Measurements from ENCODE around the gene KIF11. TPM values are rescaled to one million over a fixed set of nuclear protein-coding genes. Genes with fewer than 3 reads are reported as not detected.

The KIF11 gene
- total RNA-seq, 1 donor from 2014 or later: 0.89 TPM

GRCh38 chr10:92657024-92657423, 64.1 kb downstream of the KIF11 start:
- ATAC-seq (no peak), DNase-seq (ENCODE audit: low spot score) (no peak)
- intact Hi-C loops (cut with DNase I): no loop called here

GRCh38 chr10:92662848-92663247, 69.9 kb downstream of the KIF11 start:
- DNase-seq (ENCODE audit: low spot score): no peak
- no peak for ATAC-seq
- intact Hi-C loops (cut with DNase I): no loop called here

GRCh38 chr10:92664322-92664721, 71.4 kb downstream of the KIF11 start:
- DNase-seq (ENCODE audit: low spot score): no peak
- ATAC-seq: no peak

GRCh38 chr10:92667078-92667477, 74.1 kb downstream of the KIF11 start:
- ATAC-seq (no peak), DNase-seq (ENCODE audit: low spot score) (no peak)
- intact Hi-C loops (cut with DNase I): no loop called here

More at GRCh38 chr10:92664322-92664721, 71.4 kb downstream of the KIF11 start:
- intact Hi-C loops (cut with DNase I): no loop called here

DNA sequence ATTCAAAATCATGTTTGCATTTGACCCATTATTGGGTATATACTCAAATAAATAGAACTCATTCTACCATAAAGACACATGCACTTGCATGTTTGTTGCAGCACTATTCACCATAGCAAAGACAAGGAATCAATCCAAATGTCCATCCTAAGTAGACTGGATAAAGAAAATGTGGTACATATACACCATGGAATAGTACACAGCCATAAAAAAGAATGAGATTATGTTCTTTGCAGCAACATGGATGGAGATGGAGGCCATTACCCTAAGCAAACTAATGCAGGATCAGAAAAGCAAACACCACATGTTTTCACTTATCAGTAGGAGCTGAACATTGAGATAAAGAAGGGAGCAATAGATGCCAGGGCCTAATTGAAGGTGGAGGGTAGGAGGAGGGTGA, 84.8 kb downstream of the KIF11 start:
- intact Hi-C loops (cut with DNase I): no loop called here
- ATAC-seq (no peak), DNase-seq (ENCODE audit: low spot score) (no peak)

- DNase-seq (ENCODE audit: low spot score) (no peak), ATAC-seq (no peak)
- intact Hi-C loops (cut with DNase I): no loop called here
These were observed 85.3 kb downstream of the KIF11 start for GRCh38 chr10:92678206-92678605.

DNA sequence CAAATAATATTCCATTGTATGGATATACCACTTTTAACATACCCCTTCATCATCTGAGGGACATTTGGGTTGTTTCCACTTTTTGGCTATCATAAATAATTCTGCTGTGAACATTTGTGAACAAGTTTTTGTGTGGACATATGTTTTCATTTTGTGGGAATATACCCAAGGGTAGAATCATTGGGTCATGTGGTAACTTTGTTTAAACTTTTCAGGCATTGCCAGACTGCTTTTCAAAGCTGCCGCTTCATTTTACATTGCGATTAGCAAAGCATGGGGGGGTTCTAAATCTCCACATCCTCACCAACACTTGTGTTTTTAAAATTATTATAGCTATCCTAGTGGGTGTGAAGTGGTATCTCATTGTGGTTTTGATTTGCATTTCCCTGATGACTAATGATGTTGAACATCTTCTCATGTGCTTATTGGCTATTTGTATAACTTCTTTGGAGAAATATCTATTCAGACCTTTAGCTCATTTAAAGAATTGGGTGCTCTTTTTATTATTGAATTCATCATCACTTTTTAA, 88.4 kb downstream of the KIF11 start:
- intact Hi-C loops (cut with DNase I): no loop called here
- ATAC-seq: no peak
- no peak for DNase-seq (ENCODE audit: low spot score)

DNA sequence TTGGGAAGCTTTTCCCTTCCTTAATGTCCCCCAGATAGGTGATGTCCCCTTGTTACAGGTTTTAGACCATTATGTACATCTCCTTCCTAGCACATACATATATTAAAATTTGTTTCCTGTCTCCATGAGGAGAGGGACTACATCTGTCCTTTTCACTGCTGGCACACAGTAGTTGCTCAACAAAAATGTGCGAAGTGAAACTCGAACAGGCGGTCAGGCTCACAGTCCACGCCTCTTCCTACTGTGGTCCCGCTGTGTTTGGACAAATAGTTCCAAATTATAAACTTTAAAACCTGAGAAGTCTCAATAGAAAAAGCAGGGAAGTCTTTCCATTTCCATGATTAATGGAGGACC, 95.6 kb downstream of the KIF11 start:
- ATAC-seq (no peak), DNase-seq (ENCODE audit: low spot score) (no peak)
- intact Hi-C loops (cut with DNase I): no loop called here

GRCh38 chr10:92688927-92689662, 96.2 kb downstream of the KIF11 start:
- DNase-seq (ENCODE audit: low spot score): no peak
- ATAC-seq: peak; percentile 30
- intact Hi-C loops (cut with DNase I): no loop called here

DNA sequence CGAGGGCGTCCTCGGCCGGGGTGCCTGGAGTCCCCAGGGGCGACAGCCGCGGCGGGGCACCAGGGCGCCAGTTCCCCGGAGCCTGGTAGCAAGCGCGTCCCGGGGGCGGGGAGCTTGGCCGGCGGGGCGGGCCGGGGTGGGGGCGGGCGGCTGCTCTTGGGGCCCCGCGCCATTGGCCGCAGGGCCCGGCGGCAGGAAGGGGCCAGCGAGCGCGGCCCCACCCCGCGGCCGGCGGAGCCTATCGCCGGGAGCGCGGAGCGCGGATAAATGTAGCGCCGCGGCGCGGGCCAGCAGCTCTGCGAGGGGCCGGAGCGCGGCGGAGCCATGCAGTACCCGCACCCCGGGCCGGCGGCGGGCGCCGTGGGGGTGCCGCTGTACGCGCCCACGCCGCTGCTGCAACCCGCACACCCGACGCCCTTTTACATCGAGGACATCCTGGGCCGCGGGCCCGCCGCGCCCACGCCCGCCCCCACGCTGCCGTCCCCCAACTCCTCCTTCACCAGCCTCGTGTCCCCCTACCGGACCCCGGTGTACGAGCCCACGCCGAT, 96.8 kb downstream of the KIF11 start, which contains the start of gene HHEX:
HHEX (plus strand) TSS at position 293 of the 548 bp plus-strand sequence; CDS start at position 325, 32 bp downstream.
- ATAC-seq (peak; percentile 64), DNase-seq (ENCODE audit: low spot score) (peak; percentile 64)
- intact Hi-C loops (cut with DNase I): no loop called here

DNA sequence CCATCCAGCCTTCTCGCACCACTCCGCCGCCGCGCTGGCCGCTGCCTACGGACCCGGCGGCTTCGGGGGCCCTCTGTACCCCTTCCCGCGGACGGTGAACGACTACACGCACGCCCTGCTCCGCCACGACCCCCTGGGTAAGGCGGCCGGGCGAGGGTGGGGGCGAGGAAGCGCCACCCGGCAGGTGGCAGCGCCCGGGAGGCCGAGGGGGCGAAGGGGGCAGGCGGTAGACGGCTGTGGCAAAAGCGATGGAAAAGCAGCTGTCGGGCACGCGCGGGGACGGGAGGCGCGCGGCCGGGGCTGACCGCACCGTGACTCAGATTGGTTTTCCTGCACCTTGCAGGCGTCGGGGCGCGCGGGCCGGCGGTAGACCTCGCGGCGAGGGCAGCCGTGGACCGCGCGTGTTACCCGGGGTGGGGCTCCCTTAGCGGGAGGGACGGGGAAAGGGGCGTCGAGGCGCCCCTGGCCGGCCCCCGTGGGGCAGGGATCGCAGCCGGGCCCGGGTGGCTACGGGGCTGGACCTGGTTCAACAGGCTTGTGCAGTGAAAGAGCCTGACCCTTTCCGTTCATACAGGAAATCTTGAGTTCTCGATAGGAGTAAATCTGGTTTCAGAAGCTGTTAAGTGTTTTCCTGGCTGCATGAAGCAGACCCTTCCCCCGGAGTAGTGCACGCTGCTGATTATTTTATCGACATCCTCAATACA, 97.4 kb downstream of the KIF11 start:
- intact Hi-C loops (cut with DNase I): no loop called here
- DNase-seq (ENCODE audit: low spot score) (peak; percentile 65), ATAC-seq (peak; percentile 27)

DNA sequence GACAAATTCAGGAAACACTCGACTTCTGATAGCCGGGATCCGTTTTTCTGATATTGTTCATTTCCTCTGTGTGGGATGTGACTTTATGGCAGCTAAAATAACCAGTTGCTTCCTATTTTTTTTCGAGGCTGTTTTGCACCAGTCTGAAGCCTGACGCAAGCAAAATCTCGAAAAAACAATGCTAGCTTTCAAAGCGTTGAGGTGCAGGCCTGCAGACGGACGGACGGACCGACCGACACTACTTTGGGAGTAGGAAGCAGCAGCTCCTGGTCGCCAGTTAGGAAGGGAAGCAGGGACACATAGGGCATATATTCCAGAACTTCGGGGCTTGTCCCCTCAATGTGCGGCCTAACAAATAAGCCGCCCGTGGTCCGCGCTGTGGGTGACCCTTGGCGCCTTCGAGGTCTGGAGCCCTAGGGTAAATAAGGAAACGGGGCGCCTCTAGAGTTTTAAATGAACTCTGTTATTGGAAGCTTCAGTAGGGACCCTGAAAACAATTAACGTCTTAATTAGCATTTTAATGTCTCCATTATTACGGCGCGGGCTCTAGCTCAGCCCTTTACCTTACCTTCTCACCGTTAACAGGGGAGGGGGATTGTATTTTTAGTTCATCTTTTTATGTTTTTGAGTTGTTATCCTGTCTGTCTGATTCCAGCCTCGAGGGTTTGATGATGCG, 98.1 kb downstream of the KIF11 start:
- peak; percentile 66 for ATAC-seq
- intact Hi-C loops (cut with DNase I): no loop called here
- DNase-seq (ENCODE audit: low spot score): no peak

- intact Hi-C loops (cut with DNase I): no loop called here
- ATAC-seq (peak; percentile 77), DNase-seq (ENCODE audit: low spot score) (peak; percentile 70)
These were observed 98.7 kb downstream of the KIF11 start for GRCh38 chr10:92691591-92692079.

DNA sequence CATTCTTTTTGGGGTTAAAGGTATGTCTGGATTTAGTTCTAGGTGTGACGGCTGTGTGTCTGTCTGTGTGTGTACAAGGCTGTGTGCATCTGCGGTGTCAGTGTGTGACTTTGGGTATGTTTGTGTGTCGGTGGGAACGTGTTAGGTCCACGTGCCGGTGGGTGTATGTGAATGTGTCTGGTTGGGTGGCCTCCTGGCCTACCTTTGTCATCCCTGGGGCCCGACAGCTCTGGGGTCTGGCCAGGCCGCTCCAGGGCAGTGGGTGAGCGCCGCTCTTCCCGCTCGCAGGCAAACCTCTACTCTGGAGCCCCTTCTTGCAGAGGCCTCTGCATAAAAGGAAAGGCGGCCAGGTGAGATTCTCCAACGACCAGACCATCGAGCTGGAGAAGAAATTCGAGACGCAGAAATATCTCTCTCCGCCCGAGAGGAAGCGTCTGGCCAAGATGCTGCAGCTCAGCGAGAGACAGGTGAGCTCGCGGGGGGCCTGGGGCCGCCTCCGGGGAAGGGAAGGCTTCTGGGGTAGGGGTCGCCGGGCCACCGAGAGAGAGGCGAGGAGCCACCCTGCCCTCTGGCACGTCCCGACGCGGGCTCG, 99.2 kb downstream of the KIF11 start:
- intact Hi-C loops (cut with DNase I): no loop called here
- ATAC-seq: no peak
- DNase-seq (ENCODE audit: low spot score): no peak

- ATAC-seq (no peak), DNase-seq (ENCODE audit: low spot score) (no peak)
- intact Hi-C loops (cut with DNase I): no loop called here
These were observed 100.0 kb downstream of the KIF11 start for GRCh38 chr10:92692697-92693533.

DNA sequence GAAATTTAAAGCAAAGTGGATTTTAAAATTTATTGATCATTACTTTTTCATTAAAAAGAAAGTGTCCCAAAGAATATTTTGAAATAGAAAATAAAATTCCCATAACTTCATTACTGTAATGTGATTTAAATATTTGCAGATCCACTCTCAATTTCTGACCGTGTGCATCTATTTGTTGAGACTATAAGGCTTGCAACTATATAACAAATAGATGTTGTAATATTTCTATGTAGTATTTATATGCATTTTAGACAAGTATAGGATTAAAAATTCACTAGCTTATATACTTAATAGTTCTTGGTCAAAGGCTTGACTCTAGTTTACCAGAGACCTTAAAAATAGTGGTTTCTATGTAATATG, 100.6 kb downstream of the KIF11 start:
- no peak for ATAC-seq
- DNase-seq (ENCODE audit: low spot score): no peak
- intact Hi-C loops (cut with DNase I): no loop called here

DNA sequence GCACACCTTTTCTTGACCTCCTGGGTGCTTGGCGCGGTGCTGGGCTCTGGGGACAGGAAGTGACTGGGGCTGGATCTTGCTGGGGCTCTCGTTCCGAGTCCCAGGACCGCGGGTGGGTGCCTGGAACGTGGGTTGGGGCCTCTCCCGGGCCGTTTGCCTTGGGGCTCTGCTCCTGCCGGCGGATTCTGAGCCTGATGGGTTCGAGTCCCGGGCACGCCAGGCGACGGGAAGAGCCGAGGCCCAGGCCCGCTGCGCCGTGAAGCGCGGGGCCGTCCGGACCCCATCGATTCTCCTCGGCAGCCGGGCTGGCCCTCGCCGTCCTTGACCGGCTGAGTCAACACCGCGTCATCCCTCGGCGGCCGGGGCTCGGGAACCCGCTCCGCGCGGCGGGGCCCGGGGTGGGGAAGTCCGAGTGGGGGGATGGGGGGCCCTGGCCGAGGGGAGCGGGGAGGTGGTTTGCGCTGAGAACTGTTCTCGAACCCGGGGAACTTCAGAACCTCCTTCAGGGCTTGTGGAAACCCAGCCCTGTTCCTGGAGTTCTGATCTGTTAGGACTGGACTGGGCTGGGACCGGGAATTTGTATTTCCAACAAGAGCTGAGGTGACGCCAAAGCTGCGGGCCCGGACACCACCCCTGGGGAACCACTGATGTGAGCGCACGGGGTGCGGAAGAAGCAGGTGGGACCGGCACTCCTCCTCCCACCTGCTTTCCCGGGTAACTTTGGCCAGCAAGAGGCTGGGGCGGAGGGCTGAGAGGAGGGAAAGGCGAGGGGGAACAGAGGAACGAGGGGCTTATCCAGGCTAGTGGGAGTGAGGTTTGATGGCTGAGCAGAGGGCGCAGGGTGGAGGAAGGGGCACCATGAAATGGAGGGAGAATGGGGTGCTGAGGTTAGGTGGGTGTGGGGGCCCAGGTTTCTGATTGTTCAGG, 103.0 kb downstream of the KIF11 start:
- ATAC-seq (no peak), DNase-seq (ENCODE audit: low spot score) (no peak)
- intact Hi-C loops (cut with DNase I): no loop called here

Data from sciatic nerve (tissue), 2 donors.